Fibroblast of lung (primary cell): ENCODE results near the gene ARHGEF38.

Experiments used
- CTCF ChIP-seq, 2 donors: IDR thresholded peaks in 1 of 2; conservative IDR thresholded peaks in 1 of 2; 1 replicate in 1 of 2; 2 replicates in 1 of 2; pipeline ENCODE4 v1.5.1; 2011 to 2012; ENCODE audit warnings: low read length in 2 of 2, control low read depth in 1 of 2, inconsistent platforms in 1 of 2, low read depth in 1 of 2, mild to moderate bottlenecking in 1 of 2
- EZH2 ChIP-seq: IDR thresholded peaks from 2 replicates; pipeline ENCODE4 v1.5.1; 2012; ENCODE audit warnings: low read length, control low read depth, mild to moderate bottlenecking; ENCODE audit errors: missing control alignments

DNA sequence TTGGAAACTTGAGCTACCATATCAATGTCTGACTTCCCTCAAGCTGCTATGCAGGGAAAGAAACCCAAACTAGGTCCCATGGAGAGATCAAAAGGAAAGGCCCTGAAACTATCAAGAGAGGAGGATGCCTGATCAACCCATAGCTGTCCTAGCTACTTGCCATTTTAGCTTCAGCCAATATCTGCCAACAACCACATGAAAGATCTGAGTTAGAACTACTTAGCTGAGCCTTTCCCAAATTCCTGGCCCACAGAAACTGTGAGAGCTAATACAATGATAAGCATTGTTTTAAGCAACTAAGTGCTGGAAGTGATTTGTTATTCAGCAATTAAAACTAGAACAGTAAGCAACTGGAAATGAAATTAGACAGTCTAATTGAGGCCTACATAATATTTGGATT, 6.3 kb upstream of the ARHGEF38 start:
- TF ChIP-seq CTCF (conservative IDR thresholded peaks at IDR 0.05 in 1 of 2, IDR thresholded peaks at IDR 0.05 in 1 of 2; ENCODE audit: low read depth in 1 of 2, low read length in 2 of 2) (no peak), EZH2 (no peak)
